ENCODE measurements around the gene IGFLR1. TPM values are rescaled to one million over a fixed set of nuclear protein-coding genes. Genes with fewer than 3 reads are reported as not detected.

IGFLR1 gene
- total RNA-seq, 1 donor from 2014 or later = 2.3 TPM

- DNase-seq = peak; percentile 79
These were observed 13.5 kb upstream of the IGFLR1 start for GRCh38 chr19:35755550-35756376.

- no peak for DNase-seq
These were observed 12.9 kb upstream of the IGFLR1 start for GRCh38 chr19:35755131-35755549.

DNA sequence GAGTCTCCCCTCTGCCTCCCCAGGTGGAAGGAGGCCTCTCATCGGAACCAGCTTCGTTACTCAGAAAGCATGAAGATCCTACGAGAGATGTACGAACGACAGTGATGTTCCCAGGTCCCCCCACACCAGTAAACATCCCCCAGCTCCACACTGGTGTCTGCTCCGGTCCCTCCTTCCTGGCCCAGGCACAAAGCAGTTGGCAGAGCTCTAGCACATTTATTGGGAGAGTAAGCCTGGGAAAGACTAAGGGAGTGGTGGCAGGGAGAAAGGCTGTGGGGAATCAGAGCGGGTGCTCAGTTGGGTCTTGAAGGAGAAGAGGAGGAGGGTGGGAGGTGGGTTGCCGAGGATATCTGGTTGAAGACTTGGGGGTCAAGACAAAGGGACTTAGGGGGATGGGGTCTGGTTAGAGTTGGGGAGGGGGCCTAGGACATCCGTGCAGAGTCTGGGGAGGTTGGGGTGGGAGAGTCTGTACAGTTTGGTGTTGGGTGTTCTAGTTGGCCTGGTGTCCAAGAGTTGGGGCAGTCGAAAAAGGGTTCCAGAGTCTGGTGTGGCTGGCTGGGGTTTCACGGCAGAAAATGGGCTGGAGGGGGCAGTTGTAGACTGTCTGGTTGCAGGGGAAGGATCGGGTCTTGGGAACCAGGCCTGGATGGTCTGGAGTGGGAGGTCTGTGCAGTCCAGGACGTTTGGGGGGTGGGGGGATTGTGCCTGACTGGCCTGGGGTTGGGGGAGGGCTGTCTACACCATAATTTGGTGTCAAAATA is 12.3 kb upstream of the IGFLR1 start:
- DNase-seq = no peak

DNA sequence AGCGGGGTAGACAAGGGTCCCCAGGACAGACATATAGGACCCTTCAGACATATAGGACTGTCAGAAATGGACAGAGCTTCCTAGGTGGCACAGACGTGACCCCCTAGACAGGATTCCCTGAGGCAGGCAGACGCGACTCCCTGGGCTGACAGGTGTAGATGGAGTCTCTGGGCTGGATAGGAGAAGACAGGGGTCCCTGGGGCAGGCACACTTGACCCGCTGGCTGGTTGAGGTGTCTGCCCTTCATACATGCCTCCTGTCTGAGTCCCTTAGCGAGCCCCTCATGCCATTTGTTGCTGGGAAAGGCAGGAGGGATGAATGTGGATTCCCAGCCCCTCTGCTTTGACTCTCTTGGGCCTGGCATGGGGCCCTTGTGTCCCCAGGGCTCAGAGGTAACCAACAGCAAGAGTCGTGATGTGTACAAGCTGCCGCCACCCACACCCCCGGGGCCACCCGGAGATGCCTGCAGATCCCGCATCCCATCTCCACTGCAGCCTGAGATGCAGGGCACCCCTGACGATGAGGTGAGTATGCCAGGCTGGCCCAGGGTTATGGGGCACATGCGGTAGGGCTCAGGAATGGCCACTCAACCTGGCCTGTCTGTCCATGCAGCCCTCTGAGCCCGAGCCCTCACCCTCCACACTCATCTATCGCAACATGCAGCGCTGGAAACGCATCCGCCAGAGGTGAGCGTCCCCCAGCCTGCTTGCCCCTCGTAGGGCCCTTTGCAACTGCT is 11.6 kb upstream of the IGFLR1 start:
- DNase-seq = no peak

DNA sequence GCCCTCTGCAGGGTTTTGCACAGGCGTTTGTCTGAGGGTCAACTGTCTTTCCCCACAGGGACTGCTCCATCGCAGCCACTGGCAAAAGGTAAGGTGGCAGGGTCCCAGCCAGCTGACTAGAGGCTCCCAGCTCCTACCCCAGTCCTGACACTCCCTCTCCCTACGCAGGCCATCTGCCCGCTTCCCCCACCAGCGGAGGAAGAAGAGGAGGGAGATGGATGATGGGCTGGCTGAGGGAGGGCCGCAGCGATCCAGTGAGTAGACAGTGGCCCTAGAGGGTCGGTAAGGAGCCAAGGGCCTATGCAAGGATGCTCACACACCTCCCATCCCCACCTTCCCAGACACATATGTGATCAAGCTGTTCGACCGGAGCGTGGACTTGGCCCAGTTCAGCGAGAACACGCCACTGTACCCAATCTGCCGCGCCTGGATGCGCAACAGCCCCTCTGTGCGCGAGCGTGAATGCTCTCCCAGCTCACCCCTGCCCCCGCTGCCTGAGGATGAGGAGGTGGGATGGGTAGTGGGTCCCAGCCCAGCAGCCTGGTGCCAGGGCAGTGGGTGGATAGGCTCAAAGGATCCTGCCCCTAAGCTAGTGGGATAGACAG is 10.6 kb upstream of the IGFLR1 start:
- no peak for DNase-seq

GRCh38 chr19:35751839-35752745 is 9.8 kb upstream of the IGFLR1 start:
- no peak for DNase-seq

DNA sequence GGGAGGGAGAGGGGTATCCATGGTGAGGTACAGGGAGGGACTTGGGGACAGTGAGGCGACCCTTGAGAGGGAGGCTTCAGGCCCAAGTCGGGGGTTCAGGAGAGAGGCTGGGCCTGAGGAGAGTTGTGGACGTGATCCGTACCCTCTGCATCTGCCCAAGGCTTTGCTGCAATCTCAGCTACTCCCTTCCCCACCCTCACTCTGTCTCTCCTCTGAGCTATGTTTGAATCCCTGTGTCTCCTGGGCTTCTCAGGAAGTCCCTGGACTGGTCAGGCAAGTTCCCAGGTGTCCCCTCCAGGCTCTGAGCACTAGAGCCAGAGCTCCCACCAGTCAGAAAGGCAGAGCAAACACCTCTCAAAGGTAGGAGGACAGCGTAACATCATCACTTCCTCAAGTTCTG is 7.9 kb upstream of the IGFLR1 start:
- DNase-seq = no peak

DNA sequence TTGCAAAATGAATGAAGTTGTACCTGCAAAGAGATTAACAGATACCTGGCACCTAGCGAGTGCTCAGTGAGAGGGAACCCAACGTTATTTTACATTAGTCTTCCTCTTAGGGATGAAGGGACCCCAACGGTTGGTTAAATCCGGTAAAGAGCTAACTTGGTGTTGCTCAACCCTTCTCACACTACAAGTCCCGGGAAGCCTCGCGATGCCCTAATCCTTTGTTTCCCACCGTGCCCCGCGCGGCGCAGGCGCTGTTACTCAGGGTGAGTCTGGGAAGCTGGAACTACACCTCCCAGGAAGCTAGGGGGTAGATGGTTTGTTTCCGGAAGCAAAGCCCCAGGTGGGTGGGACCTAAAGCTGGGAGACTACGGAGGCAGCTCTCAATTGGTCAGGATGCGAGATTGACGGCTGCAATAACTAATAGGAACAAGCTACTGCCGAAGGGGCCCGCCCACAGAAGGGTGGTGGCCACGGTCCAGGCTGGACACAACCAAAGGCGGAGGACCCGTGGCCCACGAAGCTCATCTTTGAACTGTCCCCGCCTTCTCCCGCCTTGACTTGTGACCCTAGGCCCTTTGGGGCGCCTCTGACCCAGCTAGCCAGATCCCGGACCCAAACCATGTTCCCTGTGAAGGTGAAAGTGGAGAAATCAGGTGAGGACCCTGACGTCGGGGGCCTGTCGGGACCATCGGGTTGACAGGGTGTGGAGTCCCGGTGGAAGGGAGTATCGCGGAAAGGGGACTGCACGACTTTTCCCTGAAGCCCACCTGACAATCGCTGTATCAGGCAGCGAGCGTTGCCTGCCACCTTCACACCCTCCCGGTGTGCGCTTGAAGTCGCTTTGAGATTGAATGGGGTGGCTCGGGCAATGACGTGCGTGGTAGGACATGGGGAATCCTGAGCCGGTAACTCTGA is 6.1 kb upstream of the IGFLR1 start, which contains the start of gene LIN37:
Gene LIN37 (plus strand): TSS at position 471 of the 915 bp plus-strand sequence. CDS start 149 bp downstream, at position 620.
- peak; percentile 100 for DNase-seq

DNA sequence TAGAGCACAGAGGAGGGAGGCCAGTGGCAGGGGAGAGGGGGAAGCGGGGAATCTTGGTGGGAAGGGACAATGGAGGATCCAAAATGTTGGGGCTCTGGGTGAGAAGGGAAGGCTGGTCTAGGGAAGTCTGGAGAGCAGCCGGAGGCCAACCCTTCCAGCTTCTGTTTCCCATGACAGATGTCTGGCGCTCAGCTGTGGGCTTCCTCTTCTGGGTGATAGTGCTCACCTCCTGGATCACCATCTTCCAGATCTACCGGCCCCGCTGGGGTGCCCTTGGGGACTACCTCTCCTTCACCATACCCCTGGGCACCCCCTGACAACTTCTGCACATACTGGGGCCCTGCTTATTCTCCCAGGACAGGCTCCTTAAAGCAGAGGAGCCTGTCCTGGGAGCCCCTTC is 4.3 kb upstream of the IGFLR1 start:
- no peak for DNase-seq

- DNase-seq = no peak
These were observed 3.8 kb upstream of the IGFLR1 start for GRCh38 chr19:35746087-35746462.

- DNase-seq = peak; percentile 100
These were observed 3.3 kb upstream of the IGFLR1 start, which contains the start of the genes PSENEN and U2AF1L4 for GRCh38 chr19:35745328-35746086. Gene PSENEN, plus strand, starts transcription at chr19:35745651. Its CDS starts 280 bp downstream, at chr19:35745931. Gene U2AF1L4, minus strand, starts transcription at chr19:35745418. Its CDS starts 27 bp downstream, at chr19:35745391.

GRCh38 chr19:35744430-35745327 is 2.4 kb upstream of the IGFLR1 start:
- peak; percentile 99 for DNase-seq

GRCh38 chr19:35743640-35744429 is 1.6 kb upstream of the IGFLR1 start:
- DNase-seq = no peak

DNA sequence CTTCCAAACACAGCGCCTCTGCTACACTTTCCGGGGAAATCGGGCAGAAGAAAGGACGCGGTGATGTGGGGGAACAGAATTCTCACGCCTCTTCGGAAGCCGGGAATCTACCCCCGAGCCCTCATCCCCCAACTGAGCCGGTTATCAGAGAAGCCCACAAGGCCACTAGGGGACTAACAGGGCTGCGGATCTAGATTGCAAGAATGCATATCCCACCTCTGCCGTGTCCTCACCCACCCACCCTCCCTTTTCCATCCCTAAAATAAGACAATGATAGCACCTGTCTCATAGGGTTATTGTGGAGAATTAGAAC is 1.1 kb downstream of the IGFLR1 start:
- DNase-seq = no peak

DNA sequence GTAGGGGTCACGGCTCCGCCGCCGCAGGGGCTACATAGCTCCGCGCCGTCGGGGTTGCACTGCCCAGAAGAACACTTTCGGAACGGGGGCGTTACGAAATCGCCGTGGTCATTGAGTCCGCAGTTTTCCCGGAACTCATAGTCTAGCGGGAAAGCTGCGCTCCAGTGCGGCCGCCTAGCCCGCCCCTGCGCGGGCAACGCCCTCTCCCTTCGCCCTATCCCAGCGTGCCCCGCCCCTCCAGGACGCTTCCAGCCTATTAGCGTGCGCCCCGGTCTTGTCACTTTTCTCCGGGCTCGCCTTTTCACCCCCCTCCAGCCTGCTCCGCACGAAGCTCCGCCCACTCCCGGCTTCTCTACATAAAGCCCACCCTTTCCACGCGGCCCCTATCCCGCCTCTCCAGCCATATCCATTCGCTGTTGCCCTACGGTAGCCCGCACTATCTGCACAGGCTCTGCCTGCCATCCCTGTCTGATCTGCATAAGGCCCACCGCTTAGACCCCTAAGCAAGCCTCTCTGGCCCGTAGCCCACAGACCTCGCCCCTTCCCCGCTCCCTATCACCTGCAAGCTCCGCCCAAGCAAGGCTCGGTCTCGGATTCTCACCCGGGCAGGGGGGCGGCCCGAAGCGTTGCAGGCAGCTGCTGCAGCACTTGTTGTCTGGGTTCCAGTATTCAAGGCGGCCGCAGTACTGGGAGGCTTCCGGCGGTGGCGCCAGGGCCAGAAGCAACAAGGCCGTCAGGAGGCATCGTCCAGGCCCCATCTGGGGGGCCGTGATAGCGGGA is 1.6 kb downstream of the IGFLR1 start:
- peak; percentile 99 for DNase-seq

DNA sequence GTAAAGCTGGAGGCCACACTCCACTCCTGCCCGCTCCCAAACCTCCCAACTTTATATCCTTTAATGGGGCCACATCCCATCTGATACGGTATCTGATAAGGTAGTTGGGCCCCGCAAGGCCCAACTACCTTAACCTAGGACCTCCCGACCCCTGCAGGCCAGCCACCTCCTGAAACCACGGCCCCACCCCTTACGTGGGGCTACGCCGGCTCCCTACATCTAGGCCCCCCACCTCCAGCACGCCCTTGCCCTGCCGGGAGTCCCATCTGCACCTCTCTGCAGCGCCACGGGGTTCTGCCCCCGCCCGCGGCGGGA is 2.2 kb downstream of the IGFLR1 start:
- no peak for DNase-seq

All from tongue (tissue), 2 donors.